Measurements from ENCODE around the gene DGKI. TPM values are rescaled to one million over a fixed set of nuclear protein-coding genes. Genes with fewer than 3 reads are reported as not detected.

DGKI gene
- total RNA-seq, 4 donors from 2014 or later: 0.42 to 6.2 (median 2.0) TPM

DNA sequence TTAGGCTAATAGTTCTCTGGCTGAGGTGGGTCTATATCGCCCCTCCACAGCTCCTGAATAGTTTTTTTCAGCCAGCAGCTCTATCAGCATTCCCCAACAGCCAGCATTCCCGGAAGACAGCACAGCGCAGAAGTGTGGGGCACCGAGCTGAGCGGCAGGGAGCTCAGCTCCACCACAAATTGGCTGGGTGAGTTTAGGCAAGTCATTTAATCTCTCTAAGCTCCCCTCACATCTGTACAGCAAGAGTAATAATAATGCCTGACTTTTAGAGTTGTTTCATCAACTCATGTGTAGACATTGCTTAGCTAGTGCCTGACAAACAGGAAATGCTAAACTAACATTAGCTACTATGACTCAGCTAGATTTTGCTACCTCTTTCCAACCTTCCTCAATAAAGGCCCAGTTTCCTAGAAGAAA lies 255.3 kb downstream of the DGKI start:
- Histone ChIP-seq H3K4me3 (no peak overlapping the region), H3K36me3 (no peaks in the 10 kb centered on the region), H3K9me3 (no peaks in the 10 kb centered on the region), H3K27me3 (no peaks in the 10 kb centered on the region), H3K27ac (no peak overlapping the region), H3K4me1 (no peaks in the 10 kb centered on the region)
- DNase-seq (ENCODE audit: low spot score in 2 of 2): no peak
- WGBS: 80% methylated on average over 5 of the region's 5 CpGs
- TF ChIP-seq POLR2A (IDR thresholded peaks at IDR 0.05) (no peak), EP300 (IDR thresholded peaks at IDR 0.05) (no peak), POLR2AphosphoS5 (IDR thresholded peaks at IDR 0.05) (no peak)
- TF ChIP-seq, protein P1, sequence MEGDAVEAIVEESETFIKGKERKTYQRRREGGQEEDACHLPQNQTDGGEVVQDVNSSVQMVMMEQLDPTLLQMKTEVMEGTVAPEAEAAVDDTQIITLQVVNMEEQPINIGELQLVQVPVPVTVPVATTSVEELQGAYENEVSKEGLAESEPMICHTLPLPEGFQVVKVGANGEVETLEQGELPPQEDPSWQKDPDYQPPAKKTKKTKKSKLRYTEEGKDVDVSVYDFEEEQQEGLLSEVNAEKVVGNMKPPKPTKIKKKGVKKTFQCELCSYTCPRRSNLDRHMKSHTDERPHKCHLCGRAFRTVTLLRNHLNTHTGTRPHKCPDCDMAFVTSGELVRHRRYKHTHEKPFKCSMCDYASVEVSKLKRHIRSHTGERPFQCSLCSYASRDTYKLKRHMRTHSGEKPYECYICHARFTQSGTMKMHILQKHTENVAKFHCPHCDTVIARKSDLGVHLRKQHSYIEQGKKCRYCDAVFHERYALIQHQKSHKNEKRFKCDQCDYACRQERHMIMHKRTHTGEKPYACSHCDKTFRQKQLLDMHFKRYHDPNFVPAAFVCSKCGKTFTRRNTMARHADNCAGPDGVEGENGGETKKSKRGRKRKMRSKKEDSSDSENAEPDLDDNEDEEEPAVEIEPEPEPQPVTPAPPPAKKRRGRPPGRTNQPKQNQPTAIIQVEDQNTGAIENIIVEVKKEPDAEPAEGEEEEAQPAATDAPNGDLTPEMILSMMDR (IDR thresholded peaks at IDR 0.05): no peak

DNA sequence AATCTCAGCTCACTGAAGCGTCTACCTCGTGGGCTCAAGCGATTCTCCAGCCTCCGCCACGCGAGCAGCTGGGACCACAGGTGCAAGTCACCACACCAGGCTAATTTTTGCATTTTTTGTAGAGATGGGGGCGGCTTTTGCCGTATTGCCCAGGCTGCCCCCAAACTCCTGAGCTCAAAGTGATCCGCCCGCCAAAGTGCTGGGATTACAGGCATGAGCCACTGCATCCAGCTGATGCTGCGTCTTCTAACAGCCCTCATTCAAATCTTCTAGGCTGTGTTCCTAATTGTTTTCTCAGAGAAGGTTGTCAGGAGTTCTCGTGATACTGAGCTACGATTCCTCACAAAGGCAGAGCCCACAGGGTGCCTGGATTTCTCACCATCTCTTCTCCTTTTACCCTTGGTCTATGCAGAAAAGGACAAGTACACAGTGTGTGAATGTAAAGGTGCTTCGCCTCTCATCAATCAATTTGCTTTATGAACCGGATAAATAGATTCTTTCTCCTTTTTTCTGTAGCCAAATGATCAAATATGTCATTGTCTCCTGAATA lies 255.9 kb downstream of the DGKI start:
- no peaks in the 10 kb centered on the region for H3K27me3 ChIP-seq
- no peaks in the 10 kb centered on the region for H3K9me3 ChIP-seq
- no peaks in the 10 kb centered on the region for H3K4me1 ChIP-seq
- no peak overlapping the region for H3K4me3 ChIP-seq
- no peaks in the 10 kb centered on the region for H3K36me3 ChIP-seq
- TF ChIP-seq POLR2AphosphoS5 (IDR thresholded peaks at IDR 0.05) (no peak), POLR2A (IDR thresholded peaks at IDR 0.05) (no peak), EP300 (IDR thresholded peaks at IDR 0.05) (no peak)
- TF ChIP-seq, protein P1 (IDR thresholded peaks at IDR 0.05): no peak
- DNase-seq (ENCODE audit: low spot score in 2 of 2): no peak
- 91% methylated on average over 15 of the region's 15 CpGs for WGBS
- H3K27ac ChIP-seq: no peak overlapping the region

DNA sequence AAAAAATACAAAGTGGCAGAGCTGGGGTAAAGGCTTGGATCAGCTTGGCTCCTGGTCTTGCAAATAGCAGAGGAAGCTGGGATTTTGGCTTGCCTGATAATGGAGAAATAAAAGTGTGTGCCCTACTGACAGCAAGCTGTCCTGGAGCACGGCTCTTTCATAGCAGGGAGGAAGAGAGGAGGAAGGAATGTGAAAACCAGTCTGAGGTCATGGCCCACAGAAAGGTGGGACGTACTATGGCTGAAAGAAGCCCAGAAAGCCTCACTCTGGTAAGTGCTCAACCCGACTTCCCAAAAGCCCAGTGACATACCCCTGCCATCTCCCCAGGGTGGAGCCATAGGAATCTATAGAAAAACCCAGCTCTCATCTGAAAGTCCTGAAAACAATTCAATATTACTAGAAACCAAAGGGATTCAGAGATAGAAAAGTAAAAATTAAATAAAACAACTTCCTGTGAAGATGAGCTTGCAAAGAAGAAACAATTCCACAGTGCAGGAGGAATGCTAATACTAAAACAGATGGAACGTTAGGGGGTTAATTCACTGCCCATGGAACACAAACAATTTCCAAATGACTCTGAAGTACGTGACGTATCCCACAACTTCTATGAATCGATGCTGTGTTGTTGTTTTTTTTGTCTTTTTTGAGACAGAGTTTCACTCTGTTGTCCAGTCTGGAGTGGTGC lies 256.6 kb downstream of the DGKI start:
- Histone ChIP-seq H3K27me3 (no peaks in the 10 kb centered on the region), H3K27ac (no peak overlapping the region), H3K4me1 (no peaks in the 10 kb centered on the region), H3K36me3 (no peaks in the 10 kb centered on the region), H3K4me3 (no peak overlapping the region), H3K9me3 (no peaks in the 10 kb centered on the region)
- WGBS: 83% methylated on average over 7 of the region's 7 CpGs
- TF ChIP-seq POLR2AphosphoS5 (IDR thresholded peaks at IDR 0.05) (no peak), EP300 (IDR thresholded peaks at IDR 0.05) (no peak), POLR2A (IDR thresholded peaks at IDR 0.05) (no peak)
- TF ChIP-seq, protein P1 (IDR thresholded peaks at IDR 0.05): no peak
- DNase-seq (ENCODE audit: low spot score in 2 of 2): no peak

DNA sequence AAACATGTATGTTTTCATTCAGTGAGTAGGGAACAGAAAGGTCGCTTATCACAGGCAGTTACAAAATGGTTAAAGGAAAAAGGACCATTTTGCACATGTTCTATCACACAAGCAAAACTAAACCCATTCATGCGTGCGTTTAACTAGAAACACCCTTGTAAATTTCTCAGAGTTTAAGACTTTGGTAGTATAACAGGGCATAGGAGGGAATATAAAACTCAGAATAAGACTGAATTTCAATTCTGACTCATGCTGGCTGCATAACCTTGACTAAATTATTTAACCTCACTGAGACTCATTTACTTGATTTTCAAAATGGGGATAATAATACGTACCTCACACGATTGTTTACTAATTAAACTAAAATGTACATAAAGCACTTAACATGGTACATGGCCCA lies 259.4 kb downstream of the DGKI start:
- Histone ChIP-seq H3K9me3 (no peaks in the 10 kb centered on the region), H3K4me1 (no peaks in the 10 kb centered on the region), H3K36me3 (no peaks in the 10 kb centered on the region), H3K27me3 (no peaks in the 10 kb centered on the region), H3K4me3 (no peak overlapping the region), H3K27ac (no peak overlapping the region)
- TF ChIP-seq POLR2A (IDR thresholded peaks at IDR 0.05): no peak
- TF ChIP-seq POLR2AphosphoS5 (IDR thresholded peaks at IDR 0.05): no peak
- TF ChIP-seq EP300 (IDR thresholded peaks at IDR 0.05): no peak
- TF ChIP-seq, protein P1 (IDR thresholded peaks at IDR 0.05): no peak
- 91% methylated on average over 5 of the region's 5 CpGs for WGBS
- DNase-seq (ENCODE audit: low spot score in 2 of 2): no peak

DNA sequence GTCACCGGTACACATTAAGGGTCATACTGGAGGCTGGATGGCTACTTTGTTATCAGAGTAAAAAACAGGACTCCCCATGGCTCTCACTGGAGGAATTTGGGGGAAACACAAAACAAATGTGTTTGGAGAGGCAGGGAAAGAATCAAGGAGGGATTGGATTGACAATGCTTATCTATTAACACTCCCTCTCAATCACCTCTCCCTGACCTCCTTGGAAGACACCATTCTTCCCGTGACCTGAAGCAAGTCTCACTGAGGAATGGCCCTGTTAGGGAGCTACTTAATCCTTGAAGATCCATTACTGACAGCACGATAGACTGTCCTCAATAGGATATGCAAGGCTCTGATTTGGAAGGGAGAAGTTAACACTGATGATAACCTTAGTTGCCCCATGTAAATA lies 261.2 kb downstream of the DGKI start:
- H3K27ac ChIP-seq: no peak overlapping the region
- no peaks in the 10 kb centered on the region for H3K9me3 ChIP-seq
- DNase-seq (ENCODE audit: low spot score in 2 of 2): no peak
- no peak overlapping the region for H3K4me3 ChIP-seq
- H3K27me3 ChIP-seq: no peaks in the 10 kb centered on the region
- no peaks in the 10 kb centered on the region for H3K4me1 ChIP-seq
- H3K36me3 ChIP-seq: no peaks in the 10 kb centered on the region
- no peak for TF ChIP-seq POLR2A (IDR thresholded peaks at IDR 0.05)
- TF ChIP-seq EP300 (IDR thresholded peaks at IDR 0.05): no peak
- TF ChIP-seq POLR2AphosphoS5 (IDR thresholded peaks at IDR 0.05): no peak
- TF ChIP-seq, protein P1 (IDR thresholded peaks at IDR 0.05): no peak
- 75% methylated on average over 3 of the region's 3 CpGs for WGBS

Measured in suprapubic skin (tissue), 4 donors.